Brain microvascular endothelial cell (primary cell): ENCODE data around the gene ZDHHC21.

Experiments used
- DNase-seq: peaks from one replicate; pipeline ENCODE4 v3.0.0-alpha.2; 2020
- H3K27ac ChIP-seq: fragments of 250-450 bp; sonication (Bioruptor Pico); 2 replicates; pipeline ENCODE4 v1.5.1; 2020; ENCODE audit warnings: mild to moderate bottlenecking, moderate library complexity
- H3K27me3 ChIP-seq: fragments of 250-450 bp; sonication (Bioruptor Pico); replicated peaks from 2 replicates; pipeline ENCODE4 v1.5.1; 2020; ENCODE audit warnings: mild to moderate bottlenecking
- H3K36me3 ChIP-seq: fragments of 250-450 bp; sonication (Bioruptor Pico); replicated peaks from 2 replicates; pipeline ENCODE4 v1.5.1; 2020; ENCODE audit warnings: mild to moderate bottlenecking
- H3K4me3 ChIP-seq: 2 replicates; pipeline ENCODE4 v1.5.1; 2011; ENCODE audit warnings: low read depth, mild to moderate bottlenecking, control low read depth, low read length, moderate library complexity
- CTCF ChIP-seq: IDR thresholded peaks from 2 replicates; pipeline ENCODE4 v1.5.1; 2011; ENCODE audit warnings: low read depth, mild to moderate bottlenecking, moderate library complexity, low read length, control low read depth, inconsistent platforms; ENCODE audit errors: missing control alignments
- in situ Hi-C: cut with HindIII; loops from 2 replicates; pipeline ENCODE4 v1.10.0; 2017; ENCODE audit warnings: low sequenced_read_pairs, low pct_ligation_motif_present

Gene ZDHHC21, protein sequence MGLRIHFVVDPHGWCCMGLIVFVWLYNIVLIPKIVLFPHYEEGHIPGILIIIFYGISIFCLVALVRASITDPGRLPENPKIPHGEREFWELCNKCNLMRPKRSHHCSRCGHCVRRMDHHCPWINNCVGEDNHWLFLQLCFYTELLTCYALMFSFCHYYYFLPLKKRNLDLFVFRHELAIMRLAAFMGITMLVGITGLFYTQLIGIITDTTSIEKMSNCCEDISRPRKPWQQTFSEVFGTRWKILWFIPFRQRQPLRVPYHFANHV

GRCh38 chr9:14693251-14693861 lies at the start of gene ZDHHC21:
TSS of gene ZDHHC21 (minus strand) at chr9:14693432. CDS start at chr9:14674340, 19,092 bp downstream.
- in situ Hi-C loops, result no loop called here
- TF ChIP-seq CTCF, result no peak

GRCh38 chr9:14741369-14741768 lies 48.1 kb upstream of the ZDHHC21 start:
- Histone ChIP-seq H3K27me3 (no peaks in the 10 kb centered on the region), H3K36me3 (no peaks in the 10 kb centered on the region), H3K4me3 (no peak overlapping the region), H3K27ac (no peak overlapping the region)
- no peak for DNase-seq
- TF ChIP-seq CTCF, result no peak
- in situ Hi-C loops, result no loop called here

More at GRCh38 chr9:14693251-14693861, at the start of gene ZDHHC21:
- Histone ChIP-seq H3K36me3 (peaks cover 5% of the 10 kb centered on the region), H3K27ac (no peak within 1 kb of the TSS), H3K4me3 (peak within 1 kb of the TSS; percentile 78), H3K27me3 (no peaks in the 10 kb centered on the region)
- peak; percentile 20 for DNase-seq

- Histone ChIP-seq H3K27me3 (no peaks in the 10 kb centered on the region), H3K36me3 (no peaks in the 10 kb centered on the region), H3K4me3 (no peak overlapping the region), H3K27ac (no peak overlapping the region)
- DNase-seq, result no peak
- no peak for TF ChIP-seq CTCF
- in situ Hi-C loops, result no loop called here
Observed at GRCh38 chr9:14733133-14733532, 39.9 kb upstream of the ZDHHC21 start.

- DNase-seq, result no peak
Observed at GRCh38 chr9:14731294-14731981, 38.2 kb upstream of the ZDHHC21 start.

GRCh38 chr9:14730461-14730898 lies 37.2 kb upstream of the ZDHHC21 start:
- DNase-seq, result no peak
- TF ChIP-seq CTCF, result no peak
- H3K4me3 ChIP-seq, result no peak overlapping the region
- H3K27ac ChIP-seq, result no peak overlapping the region
- in situ Hi-C loops, result no loop called here
- H3K36me3 ChIP-seq, result no peaks in the 10 kb centered on the region
- H3K27me3 ChIP-seq, result no peaks in the 10 kb centered on the region

More at GRCh38 chr9:14731294-14731981, 38.2 kb upstream of the ZDHHC21 start:
- Histone ChIP-seq H3K4me3 (no peak overlapping the region), H3K27me3 (no peaks in the 10 kb centered on the region), H3K27ac (no peak overlapping the region), H3K36me3 (no peaks in the 10 kb centered on the region)
- TF ChIP-seq CTCF, result no peak
- in situ Hi-C loops, result no loop called here
